ENCODE results near the gene CHRM5. TPM values are rescaled to one million over a fixed set of nuclear protein-coding genes. Genes with fewer than 3 reads are reported as not detected.

Gene CHRM5
- total and polyA plus RNA-seq, 9 of the 15 experiments (the other 6 are each of a cell fraction or from before 2014, with no cell fraction given): not detected

DNA sequence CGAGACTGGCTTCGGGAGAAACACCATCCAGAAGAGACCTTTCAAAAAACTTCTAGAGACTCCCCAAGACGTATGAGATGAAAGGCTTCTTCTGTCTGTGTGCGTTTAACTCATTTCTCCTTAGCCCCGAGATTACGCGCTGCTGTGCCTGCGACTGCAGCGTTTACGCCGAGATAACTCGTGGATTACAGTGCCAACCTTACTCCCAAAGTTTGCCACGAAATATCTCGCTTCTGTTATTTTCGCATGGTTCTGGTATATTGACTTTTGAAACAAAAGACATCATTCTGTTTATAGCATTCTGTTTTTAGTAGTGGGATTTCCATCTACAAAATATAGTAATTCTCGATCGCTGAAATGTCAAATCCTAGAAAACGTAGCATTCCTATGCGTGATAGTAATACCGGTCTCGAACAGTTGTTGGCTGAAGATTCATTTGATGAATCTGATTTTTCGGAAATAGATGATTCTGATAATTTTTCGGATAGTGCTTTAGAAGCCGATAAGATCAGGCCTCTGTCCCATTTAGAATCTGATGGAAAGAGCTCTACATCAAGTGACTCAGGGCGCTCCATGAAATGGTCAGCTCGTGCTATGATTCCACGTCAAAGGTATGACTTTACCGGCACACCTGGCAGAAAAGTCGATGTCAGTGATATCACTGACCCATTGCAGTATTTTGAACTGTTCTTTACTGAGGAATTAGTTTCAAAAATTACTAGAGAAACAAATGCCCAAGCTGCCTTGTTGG is 134.1 kb downstream of the CHRM5 start:
- DNase-seq (ENCODE audit: extremely low read depth in 1 of 4, low spot score in 3 of 4) (no peak), ATAC-seq (no peak; the same call in 2 of the 3 replicates), FAIRE-seq (no peak)
- Histone ChIP-seq H4K20me1 (replicated peaks; ENCODE audit: control insufficient read depth, insufficient read depth, low read length) (no peaks in the 10 kb centered on the region), H3K4me2 (ENCODE audit: insufficient read depth, low read length) (peak overlapping the region; percentile 97), H2AFZ (ENCODE audit: low read depth, low read length) (peak overlapping the region; percentile 93), H3K27me3 (ENCODE audit: control insufficient read depth in 2 of 2, insufficient read depth in 2 of 2, low read length in 2 of 2) (no peaks in the 10 kb centered on the region), H3K27ac (ENCODE audit: extremely low read depth, low read depth, low read length) (peak overlapping the region; percentile 76), H3K36me3 (ENCODE audit: control insufficient read depth, insufficient read depth, low read length) (peaks cover 19% of the 10 kb centered on the region; the same call in 2 of the 3 replicates), H3K79me2 (ENCODE audit: control insufficient read depth, insufficient read depth, low read length) (peaks cover 54% of the 10 kb centered on the region), H3K9me1 (ENCODE audit: control insufficient read depth, insufficient read depth, low read length) (no peaks in the 10 kb centered on the region), H3K4me1 (replicated peaks in 1 of 2; ENCODE audit: control insufficient read depth in 2 of 2, insufficient read depth in 2 of 2, low read length in 2 of 2) (peaks cover 0 to 3% of the 10 kb centered on the region in 2 experiments; a peak in 1 of 5 replicates), H3K9ac (ENCODE audit: insufficient read depth in 1 of 2, low read depth in 2 of 2, low read length in 2 of 2) (peak overlapping the region; percentile 83 to 92; a peak in 3 of 4 replicates), H3K9me3 (replicated peaks; ENCODE audit: control insufficient read depth, insufficient read depth, low read depth, low read length) (no peaks in the 10 kb centered on the region; the same call in 1 of the 2 replicates), H3K4me3 (peak overlapping the region; percentile 92)
- WGBS (ENCODE audit: insufficient coverage, low coverage, missing lambda C conversion rate): 13% methylated on average over 29 of the region's 29 CpGs
- CTCF ChIA-PET (ENCODE audit: low intra/inter-chr PET ratio): no interaction called here
- intact Hi-C loops (cut with micrococcal nuclease) (no loop called here), in situ Hi-C loops (cut with MboI) (loop anchor here (5.0 kb wide), 1 partner anchor 110 kb away; the partner anchor contains the start of gene KATNBL1)
- TSS peak; percentile 79 for BruUV-seq (replicated peaks)
- POLR2A ChIA-PET: interaction anchor here (0.6 to 2.1 kb wide), 12 partner anchors 8 to 264 kb away, joined by 3 to 8 read pairs (median 4); partner anchors contain the start of genes EMC4 and KATNBL1
- TF ChIP-seq, protein P1, sequence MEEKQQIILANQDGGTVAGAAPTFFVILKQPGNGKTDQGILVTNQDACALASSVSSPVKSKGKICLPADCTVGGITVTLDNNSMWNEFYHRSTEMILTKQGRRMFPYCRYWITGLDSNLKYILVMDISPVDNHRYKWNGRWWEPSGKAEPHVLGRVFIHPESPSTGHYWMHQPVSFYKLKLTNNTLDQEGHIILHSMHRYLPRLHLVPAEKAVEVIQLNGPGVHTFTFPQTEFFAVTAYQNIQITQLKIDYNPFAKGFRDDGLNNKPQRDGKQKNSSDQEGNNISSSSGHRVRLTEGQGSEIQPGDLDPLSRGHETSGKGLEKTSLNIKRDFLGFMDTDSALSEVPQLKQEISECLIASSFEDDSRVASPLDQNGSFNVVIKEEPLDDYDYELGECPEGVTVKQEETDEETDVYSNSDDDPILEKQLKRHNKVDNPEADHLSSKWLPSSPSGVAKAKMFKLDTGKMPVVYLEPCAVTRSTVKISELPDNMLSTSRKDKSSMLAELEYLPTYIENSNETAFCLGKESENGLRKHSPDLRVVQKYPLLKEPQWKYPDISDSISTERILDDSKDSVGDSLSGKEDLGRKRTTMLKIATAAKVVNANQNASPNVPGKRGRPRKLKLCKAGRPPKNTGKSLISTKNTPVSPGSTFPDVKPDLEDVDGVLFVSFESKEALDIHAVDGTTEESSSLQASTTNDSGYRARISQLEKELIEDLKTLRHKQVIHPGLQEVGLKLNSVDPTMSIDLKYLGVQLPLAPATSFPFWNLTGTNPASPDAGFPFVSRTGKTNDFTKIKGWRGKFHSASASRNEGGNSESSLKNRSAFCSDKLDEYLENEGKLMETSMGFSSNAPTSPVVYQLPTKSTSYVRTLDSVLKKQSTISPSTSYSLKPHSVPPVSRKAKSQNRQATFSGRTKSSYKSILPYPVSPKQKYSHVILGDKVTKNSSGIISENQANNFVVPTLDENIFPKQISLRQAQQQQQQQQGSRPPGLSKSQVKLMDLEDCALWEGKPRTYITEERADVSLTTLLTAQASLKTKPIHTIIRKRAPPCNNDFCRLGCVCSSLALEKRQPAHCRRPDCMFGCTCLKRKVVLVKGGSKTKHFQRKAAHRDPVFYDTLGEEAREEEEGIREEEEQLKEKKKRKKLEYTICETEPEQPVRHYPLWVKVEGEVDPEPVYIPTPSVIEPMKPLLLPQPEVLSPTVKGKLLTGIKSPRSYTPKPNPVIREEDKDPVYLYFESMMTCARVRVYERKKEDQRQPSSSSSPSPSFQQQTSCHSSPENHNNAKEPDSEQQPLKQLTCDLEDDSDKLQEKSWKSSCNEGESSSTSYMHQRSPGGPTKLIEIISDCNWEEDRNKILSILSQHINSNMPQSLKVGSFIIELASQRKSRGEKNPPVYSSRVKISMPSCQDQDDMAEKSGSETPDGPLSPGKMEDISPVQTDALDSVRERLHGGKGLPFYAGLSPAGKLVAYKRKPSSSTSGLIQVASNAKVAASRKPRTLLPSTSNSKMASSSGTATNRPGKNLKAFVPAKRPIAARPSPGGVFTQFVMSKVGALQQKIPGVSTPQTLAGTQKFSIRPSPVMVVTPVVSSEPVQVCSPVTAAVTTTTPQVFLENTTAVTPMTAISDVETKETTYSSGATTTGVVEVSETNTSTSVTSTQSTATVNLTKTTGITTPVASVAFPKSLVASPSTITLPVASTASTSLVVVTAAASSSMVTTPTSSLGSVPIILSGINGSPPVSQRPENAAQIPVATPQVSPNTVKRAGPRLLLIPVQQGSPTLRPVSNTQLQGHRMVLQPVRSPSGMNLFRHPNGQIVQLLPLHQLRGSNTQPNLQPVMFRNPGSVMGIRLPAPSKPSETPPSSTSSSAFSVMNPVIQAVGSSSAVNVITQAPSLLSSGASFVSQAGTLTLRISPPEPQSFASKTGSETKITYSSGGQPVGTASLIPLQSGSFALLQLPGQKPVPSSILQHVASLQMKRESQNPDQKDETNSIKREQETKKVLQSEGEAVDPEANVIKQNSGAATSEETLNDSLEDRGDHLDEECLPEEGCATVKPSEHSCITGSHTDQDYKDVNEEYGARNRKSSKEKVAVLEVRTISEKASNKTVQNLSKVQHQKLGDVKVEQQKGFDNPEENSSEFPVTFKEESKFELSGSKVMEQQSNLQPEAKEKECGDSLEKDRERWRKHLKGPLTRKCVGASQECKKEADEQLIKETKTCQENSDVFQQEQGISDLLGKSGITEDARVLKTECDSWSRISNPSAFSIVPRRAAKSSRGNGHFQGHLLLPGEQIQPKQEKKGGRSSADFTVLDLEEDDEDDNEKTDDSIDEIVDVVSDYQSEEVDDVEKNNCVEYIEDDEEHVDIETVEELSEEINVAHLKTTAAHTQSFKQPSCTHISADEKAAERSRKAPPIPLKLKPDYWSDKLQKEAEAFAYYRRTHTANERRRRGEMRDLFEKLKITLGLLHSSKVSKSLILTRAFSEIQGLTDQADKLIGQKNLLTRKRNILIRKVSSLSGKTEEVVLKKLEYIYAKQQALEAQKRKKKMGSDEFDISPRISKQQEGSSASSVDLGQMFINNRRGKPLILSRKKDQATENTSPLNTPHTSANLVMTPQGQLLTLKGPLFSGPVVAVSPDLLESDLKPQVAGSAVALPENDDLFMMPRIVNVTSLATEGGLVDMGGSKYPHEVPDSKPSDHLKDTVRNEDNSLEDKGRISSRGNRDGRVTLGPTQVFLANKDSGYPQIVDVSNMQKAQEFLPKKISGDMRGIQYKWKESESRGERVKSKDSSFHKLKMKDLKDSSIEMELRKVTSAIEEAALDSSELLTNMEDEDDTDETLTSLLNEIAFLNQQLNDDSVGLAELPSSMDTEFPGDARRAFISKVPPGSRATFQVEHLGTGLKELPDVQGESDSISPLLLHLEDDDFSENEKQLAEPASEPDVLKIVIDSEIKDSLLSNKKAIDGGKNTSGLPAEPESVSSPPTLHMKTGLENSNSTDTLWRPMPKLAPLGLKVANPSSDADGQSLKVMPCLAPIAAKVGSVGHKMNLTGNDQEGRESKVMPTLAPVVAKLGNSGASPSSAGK (IDR thresholded peaks at IDR 0.05): peak; percentile 75
- 0 out of 2 replicates have a peak, but pooled peaks have one; percentile 28 for TF ChIP-seq NCOA1 (IDR thresholded peaks at IDR 0.05; ENCODE audit: low read depth)
- TF ChIP-seq U2AF2 (optimal IDR thresholded peaks at IDR 0.05; ENCODE audit: low read depth, low read length): no peak
- TF ChIP-seq EHMT2 (IDR thresholded peaks at IDR 0.05): peak; percentile 46; the same call in 1 of the 2 replicates
- TF ChIP-seq RBBP5 (IDR thresholded peaks at IDR 0.05; ENCODE audit: borderline replicate concordance, insufficient read depth, low read length, poor library complexity, severe bottlenecking): peak; percentile 6
- 0 out of 2 replicates have a peak, but pooled peaks have one; percentile 0 for TF ChIP-seq SMARCE1 (IDR thresholded peaks at IDR 0.05)

All from K562 (cell line).